Measurements from ENCODE around the gene RAMP3.
"Not testable (repeated sequence)": the region's sequence is repeated elsewhere in the genome, so short reads cannot be mapped to it uniquely, and the experiment has no call there.

RAMP3 gene

GRCh38 chr7:45132708-45133320, 24.8 kb upstream of the RAMP3 start:
- DNase-seq, result no peak

GRCh38 chr7:45133352-45133751, 24.2 kb upstream of the RAMP3 start:
- no peak for DNase-seq

- DNase-seq, result no peak
Measured at GRCh38 chr7:45133877-45134276, 23.7 kb upstream of the RAMP3 start.

- DNase-seq, result peak; percentile 77
Measured at GRCh38 chr7:45136106-45137060, 21.2 kb upstream of the RAMP3 start.

GRCh38 chr7:45138433-45139267, 18.9 kb upstream of the RAMP3 start:
- no peak for DNase-seq

- no peak for DNase-seq
Measured at GRCh38 chr7:45140827-45141226, 16.8 kb upstream of the RAMP3 start.

- no peak for DNase-seq
Measured at GRCh38 chr7:45143616-45144015, 14.0 kb upstream of the RAMP3 start.

- DNase-seq, result no peak
Measured at GRCh38 chr7:45145881-45146280, 11.7 kb upstream of the RAMP3 start.

- no peak for DNase-seq
Measured at GRCh38 chr7:45146531-45147379, 10.8 kb upstream of the RAMP3 start.

- DNase-seq, result no peak
Measured at GRCh38 chr7:45147858-45148652, 9.5 kb upstream of the RAMP3 start.

GRCh38 chr7:45148653-45148973, 9.0 kb upstream of the RAMP3 start:
- DNase-seq, result no peak

- no peak for DNase-seq
Measured at GRCh38 chr7:45149606-45150005, 8.0 kb upstream of the RAMP3 start.

- DNase-seq, result no peak
Measured at GRCh38 chr7:45150199-45150598, 7.4 kb upstream of the RAMP3 start.

- no peak for DNase-seq
Measured at GRCh38 chr7:45151131-45151684, 6.4 kb upstream of the RAMP3 start.

- no peak for DNase-seq
Measured at GRCh38 chr7:45151967-45152366, 5.6 kb upstream of the RAMP3 start.

GRCh38 chr7:45153233-45153632, 4.4 kb upstream of the RAMP3 start:
- DNase-seq, result no peak

- DNase-seq, result not testable (repeated sequence)
Measured at GRCh38 chr7:45153861-45154260, 3.7 kb upstream of the RAMP3 start.

GRCh38 chr7:45155357-45155900, 2.2 kb upstream of the RAMP3 start:
- DNase-seq, result no peak

GRCh38 chr7:45155941-45156340, 1.6 kb upstream of the RAMP3 start:
- DNase-seq, result no peak

GRCh38 chr7:45156516-45157272, 897 bp upstream of the RAMP3 start:
- no peak for DNase-seq

All from CD4-positive, alpha-beta T cell treated with Interleukin-12 subunit alpha and Interleukin-12 subunit beta, for 1 hour (primary cell).